HG03565 (cell line): Measurements from ENCODE around the gene NHSL1.

Source experiments
- ATAC-seq: cut with Tn5 transposase; IDR thresholded peaks from one replicate; pipeline ENCODE4 v1.9.1; 2021; ENCODE audit warnings: mild to moderate bottlenecking, moderate library complexity; ENCODE audit not compliant: unreplicated experiment

The NHSL1 gene

DNA sequence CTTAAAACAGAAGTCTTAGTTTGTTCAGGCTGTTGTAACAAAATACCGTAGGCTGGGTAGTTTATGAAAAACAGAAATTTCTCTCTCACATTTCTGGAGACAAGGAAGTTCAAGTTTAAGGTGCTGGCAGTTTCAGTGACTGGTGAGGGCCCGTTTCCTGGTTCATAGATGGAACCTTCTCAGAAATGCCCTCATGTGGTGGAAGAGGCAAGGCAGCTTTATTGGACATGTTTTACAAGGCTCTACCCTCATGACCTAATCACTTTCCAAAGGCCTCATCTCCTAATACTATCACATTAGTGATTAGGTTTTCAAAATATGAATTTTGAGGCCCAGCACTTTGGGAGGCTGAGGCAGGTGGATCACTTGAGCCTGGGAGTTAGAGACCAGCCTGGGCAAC, 92.9 kb downstream of the NHSL1 start:
- ATAC-seq, result no peak

- ATAC-seq, result no peak
Measured at GRCh38 chr6:138405816-138406413, 93.4 kb downstream of the NHSL1 start.

- no peak for ATAC-seq
Measured at GRCh38 chr6:138404666-138405337, 94.5 kb downstream of the NHSL1 start.

- peak; percentile 75 for ATAC-seq
Measured at GRCh38 chr6:138403801-138404665, 95.3 kb downstream of the NHSL1 start, which contains the start of gene HEBP2. TSS of gene HEBP2 (plus strand) at chr6:138404223. CDS start at chr6:138404496, 273 bp downstream.

DNA sequence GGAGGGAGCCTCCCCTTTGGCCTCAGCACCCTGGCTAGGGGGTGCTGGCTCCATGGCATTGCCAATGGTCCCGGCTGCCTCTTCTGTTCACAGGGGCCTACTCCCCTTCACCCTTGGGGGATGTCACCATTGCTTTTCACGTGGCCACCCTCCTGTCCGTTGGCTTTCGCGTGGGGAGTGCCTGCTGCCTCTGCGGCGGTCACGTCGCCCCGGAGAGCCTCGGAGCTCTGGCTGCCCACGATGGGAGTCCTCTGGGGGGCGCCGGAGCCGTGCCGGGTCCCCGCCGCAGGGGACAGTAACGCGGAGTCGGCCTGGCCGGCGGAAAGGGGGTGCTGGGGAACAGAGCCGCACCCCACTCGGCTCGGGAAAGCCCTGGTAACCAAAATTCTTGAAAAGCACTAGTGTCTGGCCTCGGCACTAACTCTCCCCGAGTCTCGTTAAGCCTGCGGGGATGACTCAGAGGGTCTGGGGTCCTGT, 95.9 kb downstream of the NHSL1 start:
- ATAC-seq, result no peak

- ATAC-seq, result no peak
Measured at GRCh38 chr6:138402838-138403187, 96.5 kb downstream of the NHSL1 start.

GRCh38 chr6:138401960-138402837, 97.1 kb downstream of the NHSL1 start:
- ATAC-seq, result no peak

DNA sequence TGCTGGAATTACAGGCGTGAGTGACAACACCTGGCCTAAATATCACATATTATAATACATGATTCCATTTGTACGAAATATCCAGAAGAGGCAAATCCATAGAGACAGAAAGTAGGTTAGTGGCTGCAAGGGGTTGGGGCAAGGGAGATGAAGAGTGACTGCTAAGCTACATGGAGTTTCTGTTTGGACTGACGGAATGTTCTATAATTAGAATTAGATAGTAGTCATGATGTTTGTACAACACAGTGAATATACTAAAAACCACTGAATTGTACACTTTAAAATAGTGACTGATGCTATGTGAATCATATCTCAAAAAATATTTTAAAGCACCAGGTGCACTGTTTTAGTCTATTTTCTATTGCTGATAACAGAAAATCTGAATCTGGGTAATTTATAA, 99.0 kb downstream of the NHSL1 start:
- ATAC-seq, result no peak

GRCh38 chr6:138397128-138398122, 101.9 kb downstream of the NHSL1 start:
- ATAC-seq, result no peak

DNA sequence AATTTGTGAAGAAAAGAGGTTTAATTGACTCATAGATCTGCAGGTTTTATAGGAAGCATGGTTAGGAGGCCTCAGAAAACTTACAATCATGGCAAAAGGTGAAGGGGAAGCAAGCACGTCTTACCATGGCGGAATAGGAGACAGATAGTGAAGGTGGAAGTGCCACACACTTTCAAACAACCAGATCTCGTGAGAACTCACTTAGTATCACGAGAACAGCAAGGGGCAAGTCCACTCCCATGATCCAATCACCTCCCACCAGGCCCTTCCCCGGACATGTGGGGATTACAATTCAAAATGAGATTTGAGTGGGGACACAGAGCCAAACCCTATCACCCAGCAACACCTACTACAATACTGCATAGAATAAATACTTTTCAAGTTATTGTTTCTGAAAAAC, 102.6 kb downstream of the NHSL1 start:
- no peak for ATAC-seq

DNA sequence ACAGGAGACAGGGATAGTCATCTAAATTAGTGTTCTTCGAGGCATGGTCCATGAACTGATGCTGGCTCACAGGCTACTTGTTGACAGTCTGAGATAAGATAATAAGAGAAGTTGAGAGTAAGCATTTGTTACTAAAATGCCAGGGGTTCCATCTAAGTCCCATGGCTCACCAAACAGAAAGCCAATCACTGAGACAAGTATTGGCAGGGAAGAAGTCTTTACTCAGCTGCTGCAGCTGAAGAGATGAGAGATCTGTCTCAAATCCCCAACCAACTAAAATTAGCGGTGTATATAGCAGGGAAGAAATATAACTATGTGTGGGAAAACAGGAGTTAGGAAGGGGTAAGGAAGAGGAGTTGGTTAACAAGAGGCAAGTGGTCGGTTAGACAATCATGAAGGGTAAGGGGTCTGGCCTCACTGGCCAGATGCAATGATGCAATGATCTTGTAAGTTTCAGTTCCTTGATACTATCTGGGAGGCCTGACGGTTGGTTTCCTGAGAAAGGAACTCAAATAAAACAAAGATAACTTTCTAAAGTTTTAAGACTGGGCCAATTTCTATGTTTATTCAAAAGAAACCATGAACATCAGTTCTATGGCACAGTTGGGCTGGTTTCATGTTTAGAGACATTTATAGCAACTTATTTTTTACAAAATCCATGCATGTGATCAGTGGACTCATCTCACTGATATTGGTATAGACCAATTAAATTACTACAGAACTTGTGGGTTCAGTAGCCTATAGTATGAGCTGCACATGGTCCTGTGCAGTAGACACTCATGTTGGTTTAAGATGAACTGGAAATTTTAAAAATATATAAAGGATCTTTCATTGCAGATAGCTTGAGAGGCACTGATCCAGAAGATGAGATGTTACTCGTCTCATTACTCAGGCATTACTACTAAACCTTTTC, 105.2 kb downstream of the NHSL1 start:
- ATAC-seq, result no peak

DNA sequence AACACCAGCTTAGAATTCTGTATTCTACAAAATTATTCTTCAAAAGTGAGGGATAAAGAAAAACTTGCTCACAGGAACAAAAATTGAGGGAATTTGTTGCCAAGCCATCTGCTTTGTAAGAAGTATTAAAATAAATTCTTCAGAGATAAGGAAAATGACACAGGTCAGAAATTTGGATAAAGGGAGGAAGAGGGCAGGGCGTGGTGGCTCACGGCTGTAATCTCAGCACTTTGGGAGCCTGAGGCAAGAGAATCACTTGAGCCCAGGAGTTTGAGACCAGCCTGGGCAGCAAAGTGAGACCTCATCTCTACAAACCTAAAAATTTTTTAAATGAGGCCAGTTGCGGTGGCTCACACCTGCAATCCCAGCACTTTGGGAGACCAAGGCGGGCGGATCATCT, 109.7 kb downstream of the NHSL1 start:
- ATAC-seq, result no peak

- no peak for ATAC-seq
Measured at GRCh38 chr6:138387577-138388368, 111.5 kb downstream of the NHSL1 start.

DNA sequence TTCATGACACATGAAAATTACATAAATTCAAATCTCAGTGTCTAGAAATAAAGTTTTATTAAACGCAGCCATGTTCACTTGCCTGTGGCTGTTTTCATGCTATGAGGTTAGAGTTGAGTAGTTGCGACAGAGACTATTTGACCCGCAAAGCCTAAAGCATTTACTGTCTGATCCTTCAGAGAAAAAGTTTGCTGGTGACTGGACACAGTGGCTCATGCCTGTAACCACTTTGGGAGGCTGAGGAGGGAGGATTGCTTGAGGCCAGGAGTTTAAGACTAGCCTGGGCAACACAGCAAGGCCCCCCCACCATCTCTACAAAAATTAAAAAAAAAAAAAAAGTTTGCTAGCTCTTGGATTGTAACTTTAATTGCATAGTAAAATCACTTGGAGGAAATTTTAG, 112.4 kb downstream of the NHSL1 start:
- no peak for ATAC-seq

GRCh38 chr6:138383776-138384175, 115.5 kb downstream of the NHSL1 start:
- ATAC-seq, result no peak

- no peak for ATAC-seq
Measured at GRCh38 chr6:138382498-138383265, 116.6 kb downstream of the NHSL1 start.

DNA sequence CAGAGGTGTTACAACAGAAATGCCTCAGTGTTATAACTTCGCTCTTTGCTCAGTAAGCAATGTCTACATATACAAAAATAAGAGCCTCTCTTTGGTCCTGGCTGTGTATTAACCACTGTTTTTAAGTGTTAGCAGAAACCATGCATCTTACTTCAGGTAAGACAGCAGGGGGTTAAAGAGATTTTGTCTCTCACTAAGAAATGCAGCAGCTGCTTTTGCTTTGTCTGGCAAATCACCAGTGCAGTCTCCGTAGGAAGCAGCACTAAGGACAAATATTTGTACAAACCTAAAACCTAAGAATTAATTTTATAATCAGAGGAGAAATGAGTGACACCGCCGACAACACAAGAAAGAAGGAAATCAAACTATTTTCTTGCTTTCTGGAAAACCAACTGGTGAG, 120.8 kb downstream of the NHSL1 start:
- no peak for ATAC-seq
